Activated CD8-positive, alpha-beta T cell treated with anti-CD3 and anti-CD28 coated beads, Interleukin-2, amount 10 ng/mL, durations not matched to agents 7 days and 5 days (primary cell): Measurements from ENCODE around the gene RC3H2. TPM values are rescaled to one million over a fixed set of nuclear protein-coding genes. Genes with fewer than 3 reads are reported as not detected.

Experiments used
- ATAC-seq: fragments of 150-1000 bp; cut with Tn5 transposase; one replicate; pipeline ENCODE4 v1.10.0; 2021; ENCODE audit warnings: moderate library complexity
- CTCF ChIA-PET: fragments of 350-600 bp; sonication (Branson Sonifier 250); formaldehyde crosslinking; loops from one replicate; lab custom pipeline; 2021; ENCODE audit warnings: antibody characterized with exemption; lab: Charles Lee
- POLR2A ChIA-PET: fragments of 350-600 bp; sonication (Branson Sonifier 250); formaldehyde crosslinking; loops from one replicate; lab custom pipeline; 2021; ENCODE audit warnings: antibody characterized with exemption; lab: Charles Lee
- DNase-seq: peaks from one replicate; pipeline ENCODE4 v3.0.0-alpha.2; 2020
- H3K27ac Mint-ChIP-seq: one replicate; pipeline ENCODE4 v1.8.0; 2021; ENCODE audit warnings: mild to moderate bottlenecking, mixed read lengths
- H3K27me3 Mint-ChIP-seq: one replicate; pipeline ENCODE4 v1.8.0; 2021; ENCODE audit warnings: low read depth, mixed read lengths
- H3K36me3 Mint-ChIP-seq: one replicate; pipeline ENCODE4 v1.8.0; 2021; ENCODE audit warnings: low read depth, mixed read lengths
- H3K4me1 Mint-ChIP-seq: one replicate; pipeline ENCODE4 v1.8.0; 2021; ENCODE audit warnings: low read depth, mixed read lengths
- H3K4me3 Mint-ChIP-seq: one replicate; pipeline ENCODE4 v1.8.0; 2021; ENCODE audit warnings: mild to moderate bottlenecking, mixed read lengths
- H3K9me3 Mint-ChIP-seq: one replicate; pipeline ENCODE4 v1.8.0; 2022; ENCODE audit warnings: mixed read lengths; ENCODE audit not compliant: insufficient read depth
- total RNA-seq, 2 experiments: library from RNA; stranded (reverse); gene quantifications; one replicate each; pipeline ENCODE4 v1.2.3, GENCODE V29; 2021

The RC3H2 gene
- 10 to 100 TPM; 40.3 to 43.6 TPM for total RNA-seq

- peak within 1 kb of the TSS; percentile 92 for H3K27ac Mint-ChIP-seq
- H3K27me3 Mint-ChIP-seq: no peaks in the 10 kb centered on the region
- peak; percentile 91 for ATAC-seq
- peak; percentile 98 for DNase-seq
- H3K4me1 Mint-ChIP-seq: peaks cover 22% of the 10 kb centered on the region
- no peaks in the 10 kb centered on the region for H3K9me3 Mint-ChIP-seq
- H3K36me3 Mint-ChIP-seq: peaks cover 27% of the 10 kb centered on the region
- CTCF ChIA-PET: interaction anchor here (0.9 to 3.6 kb wide), 9 partner anchors 8 to 445 kb away, joined by 3 to 17 read pairs (median 9); partner anchors contain the start of genes RABGAP1, ZBTB26 and ZBTB6
- POLR2A ChIA-PET: interaction anchor here (0.6 to 3.9 kb wide), 11 partner anchors 8 to 1311 kb away, joined by 3 to 46 read pairs (median 4); partner anchors contain the start of genes PDCL, RABGAP1, ZBTB26 and ZBTB6
- H3K4me3 Mint-ChIP-seq: peak within 1 kb of the TSS; percentile 94
Observed at GRCh38 chr9:122904823-122905710, at the start of gene RC3H2. Gene RC3H2 (minus strand): TSS chr9:122905359. CDS start chr9:122897509, 7,850 bp downstream.

GRCh38 chr9:122954253-122954691 lies 49.1 kb upstream of the RC3H2 start:
- Mint-ChIP-seq H3K4me3 (no peak overlapping the region), H3K36me3 (peaks cover 10% of the 10 kb centered on the region), H3K4me1 (peaks cover 4% of the 10 kb centered on the region), H3K9me3 (no peaks in the 10 kb centered on the region), H3K27me3 (no peaks in the 10 kb centered on the region), H3K27ac (no peak overlapping the region)
- DNase-seq (no peak), ATAC-seq (no peak)
- CTCF ChIA-PET: interaction anchor here (0.6 kb wide), 1 partner anchor 425 kb away, joined by 3 read pairs; no protein-coding TSS in a partner anchor
- POLR2A ChIA-PET: no interaction called here

DNA sequence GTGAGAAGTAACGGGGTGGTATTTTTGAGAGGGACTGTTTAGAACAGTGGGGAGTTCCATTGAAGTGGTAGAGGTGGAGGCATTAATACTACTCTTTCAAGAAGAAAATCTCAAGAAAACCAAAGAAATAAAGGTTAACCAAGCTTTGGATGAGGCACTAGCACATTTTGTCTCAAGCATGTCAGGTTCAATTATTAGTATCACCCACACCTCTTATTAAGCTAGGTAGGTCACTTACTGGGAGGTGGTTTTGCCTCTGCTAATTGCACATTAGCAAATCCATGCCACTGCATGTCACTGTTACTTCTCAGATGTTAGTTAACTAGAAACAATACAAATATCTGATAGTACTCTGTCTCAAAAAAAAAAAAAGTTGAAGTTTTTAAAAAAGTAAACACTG lies 45.9 kb upstream of the RC3H2 start:
- Mint-ChIP-seq H3K9me3 (no peaks in the 10 kb centered on the region), H3K4me3 (no peak overlapping the region), H3K4me1 (peaks cover 22% of the 10 kb centered on the region), H3K36me3 (peaks cover 2% of the 10 kb centered on the region), H3K27ac (no peak overlapping the region), H3K27me3 (no peaks in the 10 kb centered on the region)
- CTCF ChIA-PET: interaction anchor here (0.6 kb wide), 1 partner anchor 170 kb away, joined by 4 read pairs; no protein-coding TSS in a partner anchor
- POLR2A ChIA-PET: no interaction called here
- no peak for ATAC-seq
- DNase-seq: no peak

- Mint-ChIP-seq H3K9me3 (no peaks in the 10 kb centered on the region), H3K27me3 (no peaks in the 10 kb centered on the region), H3K4me1 (peaks cover 30% of the 10 kb centered on the region), H3K4me3 (no peak overlapping the region), H3K27ac (no peak overlapping the region), H3K36me3 (peaks cover 5% of the 10 kb centered on the region)
- POLR2A ChIA-PET: no interaction called here
- CTCF ChIA-PET: no interaction called here
- ATAC-seq (no peak), DNase-seq (no peak)
Observed at GRCh38 chr9:122950263-122950662, 45.1 kb upstream of the RC3H2 start.

GRCh38 chr9:122949696-122950095 lies 44.5 kb upstream of the RC3H2 start:
- DNase-seq (no peak), ATAC-seq (no peak)
- POLR2A ChIA-PET: no interaction called here
- H3K4me1 Mint-ChIP-seq: peaks cover 34% of the 10 kb centered on the region
- peaks cover 7% of the 10 kb centered on the region for H3K36me3 Mint-ChIP-seq
- no peak overlapping the region for H3K27ac Mint-ChIP-seq
- H3K27me3 Mint-ChIP-seq: no peaks in the 10 kb centered on the region
- CTCF ChIA-PET: no interaction called here
- no peaks in the 10 kb centered on the region for H3K9me3 Mint-ChIP-seq
- H3K4me3 Mint-ChIP-seq: no peak overlapping the region

DNA sequence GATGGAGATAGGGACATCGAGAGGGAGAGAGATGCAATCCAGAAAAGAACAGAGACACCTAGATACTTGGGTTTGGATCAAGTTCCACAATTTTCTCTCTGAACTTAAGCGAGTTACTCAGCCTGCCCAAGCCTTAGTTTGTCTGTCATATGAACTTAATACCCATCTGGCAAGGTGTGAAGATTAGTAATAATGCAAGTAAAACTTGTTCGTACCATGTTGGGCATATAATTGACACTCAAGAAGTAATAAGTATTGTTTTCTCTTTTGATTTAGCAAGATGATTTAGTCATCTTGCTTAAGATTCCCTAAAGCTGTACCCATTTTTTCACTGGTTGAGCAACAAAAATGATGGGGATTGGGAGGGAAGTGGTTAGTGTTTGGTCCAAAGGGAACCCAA lies 43.2 kb upstream of the RC3H2 start:
- ChIA-PET CTCF (interaction anchor here (1.4 to 1.6 kb wide), 3 partner anchors 16 to 43 kb away, joined by 3 to 6 read pairs (median 5); partner anchors contain the start of genes ZBTB26 and ZBTB6), POLR2A (interaction anchor here (0.7 kb wide), 1 partner anchor 11 kb away, joined by 3 read pairs; no protein-coding TSS in a partner anchor)
- H3K27me3 Mint-ChIP-seq: no peaks in the 10 kb centered on the region
- peak overlapping the region; percentile 9 for H3K27ac Mint-ChIP-seq
- peaks cover 7% of the 10 kb centered on the region for H3K36me3 Mint-ChIP-seq
- no peak for ATAC-seq
- H3K4me3 Mint-ChIP-seq: no peak overlapping the region
- DNase-seq: no peak
- peaks cover 37% of the 10 kb centered on the region for H3K4me1 Mint-ChIP-seq
- no peaks in the 10 kb centered on the region for H3K9me3 Mint-ChIP-seq

DNA sequence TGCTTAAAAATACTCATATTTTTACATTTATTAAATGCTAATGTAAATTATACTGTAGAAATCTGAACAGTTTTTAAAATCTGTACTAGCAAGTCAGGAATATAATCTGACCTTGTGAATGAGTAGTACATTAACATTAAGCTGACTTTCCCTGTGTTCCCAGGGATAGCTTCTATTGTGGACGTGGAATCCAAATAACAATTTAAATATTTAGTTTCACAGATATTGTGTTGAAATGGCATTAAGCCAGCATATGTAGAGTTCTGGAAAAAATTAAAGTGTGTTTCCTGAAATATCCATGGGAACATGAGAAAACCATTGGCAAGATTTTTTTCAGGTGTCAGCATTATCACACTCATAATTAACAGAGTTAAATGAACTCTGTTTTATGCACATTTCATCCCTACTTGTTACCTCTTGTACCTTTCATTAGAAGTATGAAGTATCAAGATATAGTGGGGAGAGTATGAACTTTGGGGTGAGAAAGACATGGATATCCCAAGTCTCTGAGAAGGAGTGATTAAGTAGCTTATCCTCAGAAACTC lies 41.4 kb upstream of the RC3H2 start:
- ChIA-PET POLR2A (no interaction called here), CTCF (interaction anchor here (1.0 to 1.6 kb wide), 4 partner anchors 33 to 393 kb away, joined by 3 to 6 read pairs (median 4); partner anchors contain the start of gene ZBTB6)
- H3K4me1 Mint-ChIP-seq: peaks cover 47% of the 10 kb centered on the region
- H3K9me3 Mint-ChIP-seq: no peaks in the 10 kb centered on the region
- H3K36me3 Mint-ChIP-seq: peaks cover 7% of the 10 kb centered on the region
- no peak overlapping the region for H3K27ac Mint-ChIP-seq
- ATAC-seq: no peak
- no peaks in the 10 kb centered on the region for H3K27me3 Mint-ChIP-seq
- no peak overlapping the region for H3K4me3 Mint-ChIP-seq
- no peak for DNase-seq

GRCh38 chr9:122944960-122945888 lies 40.1 kb upstream of the RC3H2 start:
- ChIA-PET POLR2A (no interaction called here), CTCF (interaction anchor here (1.6 kb wide), 1 partner anchor 44 kb away, joined by 3 read pairs; no protein-coding TSS in a partner anchor)
- Mint-ChIP-seq H3K27ac (peak overlapping the region; percentile 27), H3K36me3 (peaks cover 9% of the 10 kb centered on the region), H3K9me3 (no peaks in the 10 kb centered on the region), H3K27me3 (no peaks in the 10 kb centered on the region), H3K4me3 (no peak overlapping the region), H3K4me1 (peaks cover 55% of the 10 kb centered on the region)
- DNase-seq (no peak), ATAC-seq (no peak)

- Mint-ChIP-seq H3K36me3 (peaks cover 16% of the 10 kb centered on the region), H3K4me1 (peaks cover 38% of the 10 kb centered on the region), H3K27me3 (no peaks in the 10 kb centered on the region), H3K4me3 (peak overlapping the region; percentile 91), H3K9me3 (no peaks in the 10 kb centered on the region), H3K27ac (peak overlapping the region; percentile 86)
- CTCF ChIA-PET: interaction anchor here (1.0 to 3.5 kb wide), 3 partner anchors 9 to 49 kb away, joined by 3 to 14 read pairs (median 4); partner anchors contain the start of gene ZBTB26
- POLR2A ChIA-PET: interaction anchor here (0.6 to 4.6 kb wide), 9 partner anchors 11 to 121 kb away, joined by 3 to 46 read pairs (median 4); partner anchors contain the start of genes PDCL, RC3H2, ZBTB26 and ZBTB6
- ATAC-seq: no peak
- no peak for DNase-seq
Observed at GRCh38 chr9:122941582-122942234, 36.5 kb upstream of the RC3H2 start.
